ENCODE measurements around the gene GATA6. TPM values are rescaled to one million over a fixed set of nuclear protein-coding genes. Genes with fewer than 3 reads are reported as not detected.

Gene GATA6
- total and polyA plus RNA-seq, 2 experiments from 2014 or later = 0.08 TPM; not detected in 1

DNA sequence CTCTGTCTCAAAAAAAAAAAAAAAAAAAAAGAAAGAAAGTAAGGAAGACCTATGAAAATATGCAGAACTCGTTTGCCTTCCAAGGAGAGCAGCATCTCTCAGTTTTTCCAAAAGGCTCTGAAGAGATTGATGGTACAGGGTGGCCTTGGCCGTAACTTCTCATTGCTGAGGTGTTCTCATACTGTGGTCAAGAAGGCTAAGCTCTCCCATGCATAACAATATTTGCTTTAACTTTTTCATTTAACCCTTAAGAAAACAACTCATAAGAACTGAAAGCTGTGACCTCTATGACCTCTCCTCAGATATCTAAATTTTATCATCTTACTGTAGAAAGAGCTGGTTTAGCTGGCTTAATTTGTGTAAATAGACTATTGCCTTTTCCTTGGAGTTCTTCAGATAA is 37.1 kb upstream of the GATA6 start:
- H2AFZ ChIP-seq = no peak overlapping the region
- no peaks in the 10 kb centered on the region for H3K79me2 ChIP-seq (replicated peaks; ENCODE audit: insufficient read depth)
- H3K36me3 ChIP-seq (ENCODE audit: insufficient read depth) = no peaks in the 10 kb centered on the region
- H3K27ac ChIP-seq (ENCODE audit: low read depth) = no peak overlapping the region
- H3K4me3 ChIP-seq = no peak overlapping the region
- no peak overlapping the region for H3K4me2 ChIP-seq
- H3K36me3 Mint-ChIP-seq (ENCODE audit: low read depth) = no peaks in the 10 kb centered on the region
- H3K27me3 Mint-ChIP-seq (ENCODE audit: insufficient read depth, low read depth, poor library complexity) = peaks cover 3% of the 10 kb centered on the region
- H3K4me1 Mint-ChIP-seq = no peaks in the 10 kb centered on the region
- no peak overlapping the region for H3K4me3 Mint-ChIP-seq
- no peaks in the 10 kb centered on the region for H3F3A ChIP-seq (replicated peaks; ENCODE audit: low read depth)
- H3K9me3 Mint-ChIP-seq = no peaks in the 10 kb centered on the region; the same call in 2 of the 3 replicates
- ATAC-seq (no peak), DNase-seq (ENCODE audit: low spot score) (no peak)
- H4K20me1 ChIP-seq (replicated peaks; ENCODE audit: insufficient read depth) = no peaks in the 10 kb centered on the region
- H3K9me2 ChIP-seq (ENCODE audit: insufficient read depth) = no peaks in the 10 kb centered on the region
- no peaks in the 10 kb centered on the region for H3K27me3 ChIP-seq (ENCODE audit: insufficient read depth)
- H3K27ac Mint-ChIP-seq = no peak overlapping the region
- TF ChIP-seq ZNF114 (CRISPR knock-in tag; IDR thresholded peaks at IDR 0.05) (no peak), ZNF331 (CRISPR knock-in tag; IDR thresholded peaks at IDR 0.05; ENCODE audit: low read depth) (no peak), CREB1 (CRISPR knock-in tag; IDR thresholded peaks at IDR 0.05; ENCODE audit: low read depth) (no peak), NANOG (IDR thresholded peaks at IDR 0.05; ENCODE audit: borderline replicate concordance) (no peak)
- TF ChIP-seq, protein P1, sequence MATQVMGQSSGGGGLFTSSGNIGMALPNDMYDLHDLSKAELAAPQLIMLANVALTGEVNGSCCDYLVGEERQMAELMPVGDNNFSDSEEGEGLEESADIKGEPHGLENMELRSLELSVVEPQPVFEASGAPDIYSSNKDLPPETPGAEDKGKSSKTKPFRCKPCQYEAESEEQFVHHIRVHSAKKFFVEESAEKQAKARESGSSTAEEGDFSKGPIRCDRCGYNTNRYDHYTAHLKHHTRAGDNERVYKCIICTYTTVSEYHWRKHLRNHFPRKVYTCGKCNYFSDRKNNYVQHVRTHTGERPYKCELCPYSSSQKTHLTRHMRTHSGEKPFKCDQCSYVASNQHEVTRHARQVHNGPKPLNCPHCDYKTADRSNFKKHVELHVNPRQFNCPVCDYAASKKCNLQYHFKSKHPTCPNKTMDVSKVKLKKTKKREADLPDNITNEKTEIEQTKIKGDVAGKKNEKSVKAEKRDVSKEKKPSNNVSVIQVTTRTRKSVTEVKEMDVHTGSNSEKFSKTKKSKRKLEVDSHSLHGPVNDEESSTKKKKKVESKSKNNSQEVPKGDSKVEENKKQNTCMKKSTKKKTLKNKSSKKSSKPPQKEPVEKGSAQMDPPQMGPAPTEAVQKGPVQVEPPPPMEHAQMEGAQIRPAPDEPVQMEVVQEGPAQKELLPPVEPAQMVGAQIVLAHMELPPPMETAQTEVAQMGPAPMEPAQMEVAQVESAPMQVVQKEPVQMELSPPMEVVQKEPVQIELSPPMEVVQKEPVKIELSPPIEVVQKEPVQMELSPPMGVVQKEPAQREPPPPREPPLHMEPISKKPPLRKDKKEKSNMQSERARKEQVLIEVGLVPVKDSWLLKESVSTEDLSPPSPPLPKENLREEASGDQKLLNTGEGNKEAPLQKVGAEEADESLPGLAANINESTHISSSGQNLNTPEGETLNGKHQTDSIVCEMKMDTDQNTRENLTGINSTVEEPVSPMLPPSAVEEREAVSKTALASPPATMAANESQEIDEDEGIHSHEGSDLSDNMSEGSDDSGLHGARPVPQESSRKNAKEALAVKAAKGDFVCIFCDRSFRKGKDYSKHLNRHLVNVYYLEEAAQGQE (IDR thresholded peaks at IDR 0.05; ENCODE audit: unreplicated experiment) = no peak
- TF ChIP-seq, protein P2, sequence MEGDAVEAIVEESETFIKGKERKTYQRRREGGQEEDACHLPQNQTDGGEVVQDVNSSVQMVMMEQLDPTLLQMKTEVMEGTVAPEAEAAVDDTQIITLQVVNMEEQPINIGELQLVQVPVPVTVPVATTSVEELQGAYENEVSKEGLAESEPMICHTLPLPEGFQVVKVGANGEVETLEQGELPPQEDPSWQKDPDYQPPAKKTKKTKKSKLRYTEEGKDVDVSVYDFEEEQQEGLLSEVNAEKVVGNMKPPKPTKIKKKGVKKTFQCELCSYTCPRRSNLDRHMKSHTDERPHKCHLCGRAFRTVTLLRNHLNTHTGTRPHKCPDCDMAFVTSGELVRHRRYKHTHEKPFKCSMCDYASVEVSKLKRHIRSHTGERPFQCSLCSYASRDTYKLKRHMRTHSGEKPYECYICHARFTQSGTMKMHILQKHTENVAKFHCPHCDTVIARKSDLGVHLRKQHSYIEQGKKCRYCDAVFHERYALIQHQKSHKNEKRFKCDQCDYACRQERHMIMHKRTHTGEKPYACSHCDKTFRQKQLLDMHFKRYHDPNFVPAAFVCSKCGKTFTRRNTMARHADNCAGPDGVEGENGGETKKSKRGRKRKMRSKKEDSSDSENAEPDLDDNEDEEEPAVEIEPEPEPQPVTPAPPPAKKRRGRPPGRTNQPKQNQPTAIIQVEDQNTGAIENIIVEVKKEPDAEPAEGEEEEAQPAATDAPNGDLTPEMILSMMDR (conservative IDR thresholded peaks at IDR 0.05; ENCODE audit: low read depth in 2 of 2) = no peak
- H3K4me1 ChIP-seq (ENCODE audit: insufficient read depth) = no peaks in the 10 kb centered on the region

DNA sequence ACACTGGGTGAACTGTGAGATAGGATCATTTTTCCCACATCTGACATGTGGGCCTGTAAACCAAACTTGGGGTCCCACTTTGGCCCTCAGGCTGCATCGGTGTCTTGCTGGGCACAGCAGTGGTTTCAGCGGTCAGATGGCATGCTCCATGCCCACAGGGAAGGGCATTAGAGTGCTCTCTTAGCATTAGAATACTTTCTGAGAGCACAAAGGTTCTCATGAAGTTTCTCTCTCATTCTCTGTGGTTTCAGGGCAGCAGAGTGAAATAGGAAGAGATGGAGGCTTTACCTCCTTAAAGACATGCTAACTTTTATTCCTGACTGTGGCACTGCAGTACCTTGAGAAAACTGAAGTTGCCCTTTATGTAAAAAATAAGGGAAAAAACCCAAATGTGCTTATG is 36.6 kb upstream of the GATA6 start:
- ATAC-seq (no peak), DNase-seq (ENCODE audit: low spot score) (no peak)
- Mint-ChIP-seq H3K27ac (no peak overlapping the region), H3K4me1 (no peaks in the 10 kb centered on the region), H3K27me3 (ENCODE audit: insufficient read depth, low read depth, poor library complexity) (peaks cover 3% of the 10 kb centered on the region), H3K9me3 (no peaks in the 10 kb centered on the region; the same call in 2 of the 3 replicates), H3K4me3 (no peak overlapping the region), H3K36me3 (ENCODE audit: low read depth) (no peaks in the 10 kb centered on the region)
- Histone ChIP-seq H3K4me1 (ENCODE audit: insufficient read depth) (no peaks in the 10 kb centered on the region), H3K9me2 (ENCODE audit: insufficient read depth) (no peaks in the 10 kb centered on the region), H3K27me3 (ENCODE audit: insufficient read depth) (no peaks in the 10 kb centered on the region), H3K4me2 (no peak overlapping the region), H3K27ac (ENCODE audit: low read depth) (no peak overlapping the region), H3K4me3 (no peak overlapping the region), H3K36me3 (ENCODE audit: insufficient read depth) (no peaks in the 10 kb centered on the region), H3K79me2 (replicated peaks; ENCODE audit: insufficient read depth) (no peaks in the 10 kb centered on the region), H2AFZ (no peak overlapping the region), H4K20me1 (replicated peaks; ENCODE audit: insufficient read depth) (no peaks in the 10 kb centered on the region), H3F3A (replicated peaks; ENCODE audit: low read depth) (no peaks in the 10 kb centered on the region)
- TF ChIP-seq STAT1 (IDR thresholded peaks at IDR 0.05; ENCODE audit: unreplicated experiment) = no peak
- no peak for TF ChIP-seq JUNB (IDR thresholded peaks at IDR 0.05; ENCODE audit: unreplicated experiment)
- TF ChIP-seq EZH2 (IDR thresholded peaks at IDR 0.05; ENCODE audit: low read depth, unreplicated experiment) = no peak
- TF ChIP-seq, protein P3, sequence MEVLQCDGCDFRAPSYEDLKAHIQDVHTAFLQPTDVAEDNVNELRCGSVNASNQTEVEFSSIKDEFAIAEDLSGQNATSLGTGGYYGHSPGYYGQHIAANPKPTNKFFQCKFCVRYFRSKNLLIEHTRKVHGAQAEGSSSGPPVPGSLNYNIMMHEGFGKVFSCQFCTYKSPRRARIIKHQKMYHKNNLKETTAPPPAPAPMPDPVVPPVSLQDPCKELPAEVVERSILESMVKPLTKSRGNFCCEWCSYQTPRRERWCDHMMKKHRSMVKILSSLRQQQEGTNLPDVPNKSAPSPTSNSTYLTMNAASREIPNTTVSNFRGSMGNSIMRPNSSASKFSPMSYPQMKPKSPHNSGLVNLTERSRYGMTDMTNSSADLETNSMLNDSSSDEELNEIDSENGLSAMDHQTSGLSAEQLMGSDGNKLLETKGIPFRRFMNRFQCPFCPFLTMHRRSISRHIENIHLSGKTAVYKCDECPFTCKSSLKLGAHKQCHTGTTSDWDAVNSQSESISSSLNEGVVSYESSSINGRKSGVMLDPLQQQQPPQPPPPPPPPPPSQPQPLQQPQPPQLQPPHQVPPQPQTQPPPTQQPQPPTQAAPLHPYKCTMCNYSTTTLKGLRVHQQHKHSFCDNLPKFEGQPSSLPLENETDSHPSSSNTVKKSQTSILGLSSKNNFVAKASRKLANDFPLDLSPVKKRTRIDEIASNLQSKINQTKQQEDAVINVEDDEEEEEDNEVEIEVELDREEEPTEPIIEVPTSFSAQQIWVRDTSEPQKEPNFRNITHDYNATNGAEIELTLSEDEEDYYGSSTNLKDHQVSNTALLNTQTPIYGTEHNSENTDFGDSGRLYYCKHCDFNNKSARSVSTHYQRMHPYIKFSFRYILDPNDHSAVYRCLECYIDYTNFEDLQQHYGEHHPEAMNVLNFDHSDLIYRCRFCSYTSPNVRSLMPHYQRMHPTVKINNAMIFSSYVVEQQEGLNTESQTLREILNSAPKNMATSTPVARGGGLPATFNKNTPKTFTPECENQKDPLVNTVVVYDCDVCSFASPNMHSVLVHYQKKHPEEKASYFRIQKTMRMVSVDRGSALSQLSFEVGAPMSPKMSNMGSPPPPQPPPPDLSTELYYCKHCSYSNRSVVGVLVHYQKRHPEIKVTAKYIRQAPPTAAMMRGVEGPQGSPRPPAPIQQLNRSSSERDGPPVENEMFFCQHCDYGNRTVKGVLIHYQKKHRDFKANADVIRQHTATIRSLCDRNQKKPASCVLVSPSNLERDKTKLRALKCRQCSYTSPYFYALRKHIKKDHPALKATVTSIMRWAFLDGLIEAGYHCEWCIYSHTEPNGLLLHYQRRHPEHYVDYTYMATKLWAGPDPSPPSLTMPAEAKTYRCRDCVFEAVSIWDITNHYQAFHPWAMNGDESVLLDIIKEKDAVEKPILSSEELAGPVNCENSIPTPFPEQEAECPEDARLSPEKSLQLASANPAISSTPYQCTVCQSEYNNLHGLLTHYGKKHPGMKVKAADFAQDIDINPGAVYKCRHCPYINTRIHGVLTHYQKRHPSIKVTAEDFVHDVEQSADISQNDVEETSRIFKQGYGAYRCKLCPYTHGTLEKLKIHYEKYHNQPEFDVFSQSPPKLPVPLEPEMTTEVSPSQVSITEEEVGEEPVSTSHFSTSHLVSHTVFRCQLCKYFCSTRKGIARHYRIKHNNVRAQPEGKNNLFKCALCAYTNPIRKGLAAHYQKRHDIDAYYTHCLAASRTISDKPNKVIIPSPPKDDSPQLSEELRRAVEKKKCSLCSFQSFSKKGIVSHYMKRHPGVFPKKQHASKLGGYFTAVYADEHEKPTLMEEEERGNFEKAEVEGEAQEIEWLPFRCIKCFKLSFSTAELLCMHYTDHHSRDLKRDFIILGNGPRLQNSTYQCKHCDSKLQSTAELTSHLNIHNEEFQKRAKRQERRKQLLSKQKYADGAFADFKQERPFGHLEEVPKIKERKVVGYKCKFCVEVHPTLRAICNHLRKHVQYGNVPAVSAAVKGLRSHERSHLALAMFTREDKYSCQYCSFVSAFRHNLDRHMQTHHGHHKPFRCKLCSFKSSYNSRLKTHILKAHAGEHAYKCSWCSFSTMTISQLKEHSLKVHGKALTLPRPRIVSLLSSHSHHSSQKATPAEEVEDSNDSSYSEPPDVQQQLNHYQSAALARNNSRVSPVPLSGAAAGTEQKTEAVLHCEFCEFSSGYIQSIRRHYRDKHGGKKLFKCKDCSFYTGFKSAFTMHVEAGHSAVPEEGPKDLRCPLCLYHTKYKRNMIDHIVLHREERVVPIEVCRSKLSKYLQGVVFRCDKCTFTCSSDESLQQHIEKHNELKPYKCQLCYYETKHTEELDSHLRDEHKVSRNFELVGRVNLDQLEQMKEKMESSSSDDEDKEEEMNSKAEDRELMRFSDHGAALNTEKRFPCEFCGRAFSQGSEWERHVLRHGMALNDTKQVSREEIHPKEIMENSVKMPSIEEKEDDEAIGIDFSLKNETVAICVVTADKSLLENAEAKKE (CRISPR knock-in tag; IDR thresholded peaks at IDR 0.05) = no peak
